Measurements from ENCODE around the gene WSCD1.

GRCh38 chr17:6135236-6135635 is 65.1 kb downstream of the WSCD1 start:
- TF ChIP-seq, protein P1, sequence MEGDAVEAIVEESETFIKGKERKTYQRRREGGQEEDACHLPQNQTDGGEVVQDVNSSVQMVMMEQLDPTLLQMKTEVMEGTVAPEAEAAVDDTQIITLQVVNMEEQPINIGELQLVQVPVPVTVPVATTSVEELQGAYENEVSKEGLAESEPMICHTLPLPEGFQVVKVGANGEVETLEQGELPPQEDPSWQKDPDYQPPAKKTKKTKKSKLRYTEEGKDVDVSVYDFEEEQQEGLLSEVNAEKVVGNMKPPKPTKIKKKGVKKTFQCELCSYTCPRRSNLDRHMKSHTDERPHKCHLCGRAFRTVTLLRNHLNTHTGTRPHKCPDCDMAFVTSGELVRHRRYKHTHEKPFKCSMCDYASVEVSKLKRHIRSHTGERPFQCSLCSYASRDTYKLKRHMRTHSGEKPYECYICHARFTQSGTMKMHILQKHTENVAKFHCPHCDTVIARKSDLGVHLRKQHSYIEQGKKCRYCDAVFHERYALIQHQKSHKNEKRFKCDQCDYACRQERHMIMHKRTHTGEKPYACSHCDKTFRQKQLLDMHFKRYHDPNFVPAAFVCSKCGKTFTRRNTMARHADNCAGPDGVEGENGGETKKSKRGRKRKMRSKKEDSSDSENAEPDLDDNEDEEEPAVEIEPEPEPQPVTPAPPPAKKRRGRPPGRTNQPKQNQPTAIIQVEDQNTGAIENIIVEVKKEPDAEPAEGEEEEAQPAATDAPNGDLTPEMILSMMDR (IDR thresholded peaks at IDR 0.05) = no peak
- TF ChIP-seq POLR2A (IDR thresholded peaks at IDR 0.05; ENCODE audit: low read depth) = no peak
- no peak for TF ChIP-seq POLR2AphosphoS5 (IDR thresholded peaks at IDR 0.05)
- TF ChIP-seq EP300 (IDR thresholded peaks at IDR 0.05) = no peak
